GM18951 (cell line): ENCODE measurements around the gene CD24.
A peak's percentile ranks its signal among the peaks of the same experiment; 100 is the strongest.
"Not testable (repeated sequence)": the region's sequence is repeated elsewhere in the genome, so short reads cannot be mapped to it uniquely, and the experiment has no call there.

ENCODE experiments used
- POLR2A ChIP-seq: IDR thresholded peaks from 4 replicates; pipeline ENCODE4 v1.6.1; 2011; ENCODE audit warnings: mild to moderate bottlenecking; ENCODE audit not compliant: insufficient read length, insufficient read depth; ENCODE audit errors: extremely low read depth
- in situ Hi-C: fragments of 300-500 bp; cut with MboI; formaldehyde crosslinking; loops from one replicate; pipeline ENCODE4 v1.12.0; 2022; ENCODE audit warnings: low sequenced_read_pairs, mixed read lengths, inconsistent platforms; ENCODE audit not compliant: unreplicated experiment

CD24 gene

GRCh38 chr6:106974336-106974998 lies at the start of gene CD24:
CD24 (minus strand) TSS chr6:106974729; CDS start chr6:106974646, 83 bp downstream.
- in situ Hi-C loops: no loop called here
- peak; percentile 66 for TF ChIP-seq POLR2A

- in situ Hi-C loops: no loop called here
- no peak for TF ChIP-seq POLR2A
Observed at GRCh38 chr6:107021446-107022185, 47.1 kb upstream of the CD24 start.

- no peak for TF ChIP-seq POLR2A
- in situ Hi-C loops: no loop called here
Observed at GRCh38 chr6:107020239-107020638, 45.7 kb upstream of the CD24 start.

- in situ Hi-C loops: not testable (repeated sequence)
Observed at GRCh38 chr6:107019628-107020027, 45.1 kb upstream of the CD24 start.

GRCh38 chr6:107019047-107019446 lies 44.5 kb upstream of the CD24 start:
- no peak for TF ChIP-seq POLR2A
- in situ Hi-C loops: no loop called here

GRCh38 chr6:107009499-107009898 lies 35.0 kb upstream of the CD24 start:
- in situ Hi-C loops: no loop called here
- no peak for TF ChIP-seq POLR2A

- in situ Hi-C loops: loop anchor here (25.0 kb wide), 2 partner anchors 410 to 660 kb away; partner anchors contain the start of gene ATG5
- no peak for TF ChIP-seq POLR2A
Observed at GRCh38 chr6:106997392-106998158, 23.0 kb upstream of the CD24 start.

GRCh38 chr6:106995640-106996039 lies 21.1 kb upstream of the CD24 start:
- in situ Hi-C loops: loop anchor here (25.0 kb wide), 2 partner anchors 408 to 658 kb away; partner anchors contain the start of gene ATG5
- no peak for TF ChIP-seq POLR2A

- in situ Hi-C loops: loop anchor here (10.0 to 25.0 kb wide), 3 partner anchors 402 to 652 kb away; partner anchors contain the start of gene ATG5
Observed at GRCh38 chr6:106989737-106990136, 15.2 kb upstream of the CD24 start.

- TF ChIP-seq POLR2A: no peak
- in situ Hi-C loops: loop anchor here (10.0 to 25.0 kb wide), 3 partner anchors 401 to 651 kb away; partner anchors contain the start of gene ATG5
Observed at GRCh38 chr6:106988664-106989063, 14.1 kb upstream of the CD24 start.

- TF ChIP-seq POLR2A: no peak
- in situ Hi-C loops: loop anchor here (10.0 to 25.0 kb wide), 3 partner anchors 395 to 645 kb away; partner anchors contain the start of gene ATG5
Observed at GRCh38 chr6:106981926-106982325, 7.4 kb upstream of the CD24 start.

- in situ Hi-C loops: loop anchor here (10.0 to 25.0 kb wide), 3 partner anchors 394 to 644 kb away; partner anchors contain the start of gene ATG5
- no peak for TF ChIP-seq POLR2A
Observed at GRCh38 chr6:106980926-106981325, 6.4 kb upstream of the CD24 start.

GRCh38 chr6:106979435-106979884 lies 4.9 kb upstream of the CD24 start:
- TF ChIP-seq POLR2A: no peak
- in situ Hi-C loops: loop anchor here (25.0 kb wide), 2 partner anchors 392 to 642 kb away; partner anchors contain the start of gene ATG5
